GM12878 (cell line): ENCODE measurements around the gene AMELX. TPM values are rescaled to one million over a fixed set of nuclear protein-coding genes. Genes with fewer than 3 reads are reported as not detected.

Source experiments
- ATAC-seq: fragments of 200-7000 bp; cut with Tn5 transposase; 3 replicates; pipeline ENCODE4 v1.9.1; 2020; ENCODE audit warnings: mild to moderate bottlenecking, moderate library complexity
- BruUV-seq: library from RNA; stranded (reverse); fragments of 400-500 nt; replicated peaks from 2 replicates; lab custom pipeline; 2021; lab: Mats Ljungman, UMichigan
- CTCF ChIA-PET: fragments of 300-600 bp; sonication (Branson Sonifier 250); formaldehyde crosslinking; extraction: SDS; loops from one replicate; lab custom pipeline; 2021; ENCODE audit warnings: inconsistent platforms; lab: Yijun Ruan, JAX
- POLR2A ChIA-PET: fragments of 350-600 bp; formaldehyde crosslinking; extraction: SDS; loops from one replicate; lab custom pipeline; 2021; ENCODE audit warnings: inconsistent platforms; lab: Charles Lee
- RAD21 ChIA-PET: fragments of 300-600 bp; sonication (Branson Sonifier 250); formaldehyde crosslinking; loops from one replicate; lab custom pipeline; 2023; ENCODE audit warnings: antibody characterized with exemption; ENCODE audit not compliant: unreplicated experiment; lab: Charles Lee
- SMC1A ChIA-PET: fragments of 300-600 bp; sonication (Branson Sonifier 250); formaldehyde crosslinking; loops from one replicate; lab custom pipeline; 2023; ENCODE audit not compliant: unreplicated experiment, uncharacterized antibody; lab: Charles Lee
- DNase-seq: peaks from one replicate; pipeline ENCODE4 v3.0.0-alpha.2; 2011; ENCODE audit warnings: low read depth, low spot score
- FAIRE-seq: peaks from 3 replicates; lab custom pipeline; 2011; peaks lifted over from hg19 to GRCh38; lab: Jason Lieb, UNC
- H2AFZ ChIP-seq: 2 replicates; pipeline ENCODE4 v1.6.0; 2011; ENCODE audit warnings: low read depth, low read length, control low read depth; ENCODE audit not compliant: control insufficient read depth
- H3K27ac ChIP-seq: 2 replicates; pipeline ENCODE4 v1.5.1; 2011; ENCODE audit warnings: control low read depth; ENCODE audit not compliant: control insufficient read depth, insufficient read depth
- H3K27me3 ChIP-seq, 2 experiments: replicated peaks in 1 of 2; 2 replicates each; pipeline versions ENCODE4 v1.6.0 to v1.6.1; 2011; ENCODE audit warnings: low read length in 1 of 2; ENCODE audit not compliant: control insufficient read depth in 2 of 2, insufficient read depth in 2 of 2
- H3K36me3 ChIP-seq, 2 experiments: 2 replicates each; pipeline ENCODE4 v1.5.1; 2011; ENCODE audit warnings: low read length in 1 of 2; ENCODE audit not compliant: control insufficient read depth in 2 of 2, insufficient read depth in 2 of 2
- H3K4me1 ChIP-seq: 2 replicates; pipeline ENCODE4 v1.6.1; 2011; ENCODE audit warnings: mild to moderate bottlenecking, low read length, moderate library complexity, mixed read lengths; ENCODE audit not compliant: control insufficient read depth, insufficient read depth
- H3K4me2 ChIP-seq: 2 replicates; pipeline ENCODE4 v1.6.0; 2011; ENCODE audit warnings: control low read depth; ENCODE audit not compliant: control insufficient read depth, insufficient read depth
- H3K4me3 ChIP-seq: fragments of 200-600 bp; sonication (generic); 2 replicates; pipeline ENCODE4 v1.5.1; 2016
- H3K79me2 ChIP-seq: 2 replicates; pipeline ENCODE4 v1.6.0; 2011; ENCODE audit warnings: low read length; ENCODE audit not compliant: control insufficient read depth, insufficient read depth
- H3K9ac ChIP-seq: 2 replicates; pipeline ENCODE4 v1.8.0; 2011; ENCODE audit warnings: low read length, control low read depth, mixed read lengths; ENCODE audit not compliant: control insufficient read depth, insufficient read depth
- H3K9me3 ChIP-seq: replicated peaks from 3 replicates; pipeline ENCODE4 v1.5.1; 2011; ENCODE audit warnings: mild to moderate bottlenecking, low read length; ENCODE audit not compliant: control insufficient read depth, insufficient read depth
- H4K20me1 ChIP-seq: 2 replicates; pipeline ENCODE4 v1.6.0; 2011; ENCODE audit not compliant: control insufficient read depth, insufficient read depth
- ASH2L ChIP-seq: fragments of 300-600, 200-600 bp; sonication (generic); IDR thresholded peaks from 2 replicates; pipeline ENCODE4 v1.6.1; 2017; ENCODE audit warnings: low read depth, mild to moderate bottlenecking, borderline replicate concordance
- EZH2 ChIP-seq: IDR thresholded peaks from 2 replicates; pipeline ENCODE4 v1.6.1; 2012; ENCODE audit warnings: low read depth, mild to moderate bottlenecking, control low read depth, inconsistent platforms, low read length, borderline replicate concordance; ENCODE audit not compliant: control insufficient read depth
- MTA2 ChIP-seq: fragments of 450-650 bp; IDR thresholded peaks from 2 replicates; pipeline ENCODE4 v1.6.1; 2016; ENCODE audit warnings: low read depth, mild to moderate bottlenecking, moderate library complexity
- NFYA ChIP-seq: IDR thresholded peaks from 2 replicates; pipeline ENCODE4 v1.6.1; 2011; ENCODE audit warnings: low read depth, mild to moderate bottlenecking, low read length, improper control_type of control experiment, borderline replicate concordance
- SUPT20H ChIP-seq: IDR thresholded peaks from 2 replicates; pipeline ENCODE4 v1.6.1; 2011; ENCODE audit warnings: low read depth, mild to moderate bottlenecking, low read length, moderate library complexity, borderline replicate concordance; ENCODE audit not compliant: control insufficient read depth
- WGBS: methylation state at CpG from one replicate; pipeline ENCODE4 v1.1.6; 2016; ENCODE audit warnings: low lambda C conversion rate; ENCODE audit not compliant: insufficient replicate concordance, insufficient coverage; ENCODE audit errors: missing lambda C conversion rate; 5-methylcytosine and 5-hydroxymethylcytosine counted together
- in situ Hi-C: fragments of 300-500 bp; cut with MboI; formaldehyde crosslinking; loops from 9 replicates; pipeline ENCODE4 v1.14.3; 2018; ENCODE audit warnings: mixed read lengths
- intact Hi-C: fragments of 100-400 bp; cut with micrococcal nuclease; formaldehyde crosslinking; loops from one replicate; pipeline ENCODE4 v1.14.2; 2022; ENCODE audit not compliant: unreplicated experiment
- polyA plus RNA-seq, 11 experiments: library from polyadenylated mRNA; depleted of rRNA in 4 of 11; unstranded in 6 of 11; stranded (reverse) in 5 of 11; fragments of >200 nt; fragmentation: Nextera tagmentation in 4 of 11; fragmentation: Illumina TruSeq in 1 of 11; extraction: Ambion mirVana in 4 of 11; extraction: Trizol in 1 of 11; gene quantifications; 1 replicate in 1 of 11; 2 replicates in 10 of 11; pipeline versions ENCODE4 v1.2.1 to v1.2.3, GENCODE V29; 2011 to 2016; ENCODE audit warnings: inconsistent platforms in 2 of 11, missing spikeins in 2 of 11, low read depth in 1 of 11
- total RNA-seq, 4 experiments: library from RNA; depleted of rRNA in 3 of 4; stranded (reverse); fragments of >200 nt in 3 of 4; fragmentation: Illumina TruSeq in 1 of 4; extraction: Trizol in 1 of 4; gene quantifications; 2 replicates each; pipeline versions ENCODE4 v1.2.1 to v1.2.3, GENCODE V29; 2013 to 2021
- TF ChIP-seq, protein P1 (sequence below): IDR thresholded peaks from 2 replicates; pipeline ENCODE4 v1.6.1; 2011; ENCODE audit warnings: low read depth, low read length, improper control_type of control experiment, borderline replicate concordance

The AMELX gene
- total and polyA plus RNA-seq, 10 of the 15 experiments (the other 5 are each of a cell fraction or from before 2014, with no cell fraction given), result not detected

DNA sequence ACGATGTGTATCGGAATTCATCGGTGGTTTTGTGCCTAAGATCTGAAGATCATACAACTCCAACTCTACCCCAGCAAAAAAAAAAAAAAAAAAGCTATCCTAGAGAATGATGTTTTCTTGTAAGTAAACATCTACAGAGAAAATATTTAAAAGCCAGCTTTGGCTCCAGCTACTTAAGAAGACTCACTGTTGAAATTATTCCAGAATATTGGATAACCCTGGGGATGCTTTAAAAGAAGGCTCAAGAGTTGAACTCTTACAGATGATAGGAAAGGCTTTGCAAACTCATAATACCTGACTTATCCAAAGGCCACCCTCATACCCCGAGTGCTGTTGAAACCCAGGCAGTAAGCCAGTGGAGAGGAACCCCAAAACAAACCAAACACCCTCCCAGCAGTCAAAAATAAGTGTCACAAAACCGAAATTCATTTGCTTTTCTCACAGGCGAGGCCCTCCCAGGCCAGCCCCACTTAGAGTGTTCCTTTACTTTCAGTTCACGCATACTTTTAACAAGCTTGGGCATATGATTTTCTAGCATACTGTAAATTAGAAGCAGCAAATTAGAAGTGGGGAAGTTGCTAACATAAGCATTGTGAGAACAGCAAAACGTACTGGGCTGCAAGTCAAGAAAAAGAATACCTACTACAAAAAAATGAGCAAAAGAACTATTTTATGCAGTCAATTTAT is 2.7 kb upstream of the AMELX start:
- intact Hi-C loops, result no loop called here
- no TSS peak for BruUV-seq
- DNase-seq (no peak), ATAC-seq (no peak), FAIRE-seq (no peak)
- TF ChIP-seq, protein P1, sequence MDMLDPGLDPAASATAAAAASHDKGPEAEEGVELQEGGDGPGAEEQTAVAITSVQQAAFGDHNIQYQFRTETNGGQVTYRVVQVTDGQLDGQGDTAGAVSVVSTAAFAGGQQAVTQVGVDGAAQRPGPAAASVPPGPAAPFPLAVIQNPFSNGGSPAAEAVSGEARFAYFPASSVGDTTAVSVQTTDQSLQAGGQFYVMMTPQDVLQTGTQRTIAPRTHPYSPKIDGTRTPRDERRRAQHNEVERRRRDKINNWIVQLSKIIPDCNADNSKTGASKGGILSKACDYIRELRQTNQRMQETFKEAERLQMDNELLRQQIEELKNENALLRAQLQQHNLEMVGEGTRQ, result no peak
- no peak for TF ChIP-seq SUPT20H
- TF ChIP-seq EZH2, result no peak
- no peak for TF ChIP-seq ASH2L
- no peak for TF ChIP-seq MTA2
- TF ChIP-seq NFYA, result no peak
- Histone ChIP-seq H3K27ac (no peak overlapping the region), H3K27me3 (no peaks in the 10 kb centered on the region), H3K4me3 (no peak overlapping the region), H3K4me2 (0 out of 2 replicates have a peak overlapping the region, but pooled peaks have one; percentile 17), H2AFZ (no peak overlapping the region), H3K4me1 (no peaks in the 10 kb centered on the region), H4K20me1 (no peaks in the 10 kb centered on the region), H3K9me3 (no peaks in the 10 kb centered on the region), H3K9ac (no peak overlapping the region), H3K36me3 (no peaks in the 10 kb centered on the region), H3K79me2 (no peaks in the 10 kb centered on the region)
- SMC1A ChIA-PET, result interaction anchor here (0.6 to 2.3 kb wide), 2 partner anchors 12 to 1799 kb away, joined by 4 to 5 read pairs; no protein-coding TSS in a partner anchor
- WGBS, result 38% methylated on average over 8 of the region's 8 CpGs
- RAD21 ChIA-PET, result interaction anchor here (0.6 kb wide), 1 partner anchor 160 kb away, joined by 3 read pairs; no protein-coding TSS in a partner anchor
- in situ Hi-C loops, result no loop called here
- CTCF ChIA-PET, result no interaction called here
- POLR2A ChIA-PET, result interaction anchor here (0.7 kb wide), 1 partner anchor 20 kb away, joined by 4 read pairs; no protein-coding TSS in a partner anchor
